HUES6 (cell line): ENCODE measurements around the gene TRIO.

Experiments used
- H3K27ac ChIP-seq: 2 replicates; pipeline ENCODE4 v1.7.0; 2013; ENCODE audit warnings: low read depth, mild to moderate bottlenecking, low read length, inconsistent platforms
- H3K27me3 ChIP-seq: 2 replicates; pipeline ENCODE4 v1.6.1; 2013; ENCODE audit warnings: low read length; ENCODE audit not compliant: control insufficient read depth, insufficient read depth
- H3K36me3 ChIP-seq: 2 replicates; pipeline ENCODE4 v1.6.1; 2013; ENCODE audit warnings: low read length; ENCODE audit not compliant: control insufficient read depth, insufficient read depth
- H3K4me1 ChIP-seq: 2 replicates; pipeline ENCODE4 v1.6.1; 2013; ENCODE audit warnings: low read length; ENCODE audit not compliant: control insufficient read depth, insufficient read depth
- H3K4me3 ChIP-seq: 2 replicates; pipeline ENCODE4 v1.5.1; 2013; ENCODE audit warnings: low read depth, low read length
- H3K9ac ChIP-seq: one replicate; pipeline ENCODE4 v1.6.1; 2013; ENCODE audit warnings: mild to moderate bottlenecking, low read length
- H3K9me3 ChIP-seq: 2 replicates; pipeline ENCODE4 v1.6.1; 2013; ENCODE audit warnings: low read depth, low read length; ENCODE audit not compliant: control insufficient read depth, insufficient read depth

Gene TRIO

GRCh38 chr5:14109771-14110170 is 33.4 kb upstream of the TRIO start:
- no peaks in the 10 kb centered on the region for H3K9me3 ChIP-seq
- peaks cover 21% of the 10 kb centered on the region for H3K4me1 ChIP-seq
- H3K4me3 ChIP-seq: no peak overlapping the region
- H3K36me3 ChIP-seq: no peaks in the 10 kb centered on the region
- H3K9ac ChIP-seq: no peak overlapping the region
- H3K27ac ChIP-seq: no peak overlapping the region
- no peaks in the 10 kb centered on the region; the same call in 1 of the 2 replicates for H3K27me3 ChIP-seq

- no peak overlapping the region for H3K9ac ChIP-seq
Measured at GRCh38 chr5:14110196-14110595, 32.9 kb upstream of the TRIO start.

GRCh38 chr5:14110680-14111079 is 32.5 kb upstream of the TRIO start:
- H3K9ac ChIP-seq: no peak overlapping the region
- no peaks in the 10 kb centered on the region for H3K36me3 ChIP-seq
- peaks cover 30% of the 10 kb centered on the region for H3K4me1 ChIP-seq
- H3K27ac ChIP-seq: no peak overlapping the region
- no peaks in the 10 kb centered on the region; the same call in 1 of the 2 replicates for H3K27me3 ChIP-seq
- no peak overlapping the region for H3K4me3 ChIP-seq
- no peaks in the 10 kb centered on the region for H3K9me3 ChIP-seq

More at GRCh38 chr5:14110196-14110595, 32.9 kb upstream of the TRIO start:
- H3K4me3 ChIP-seq: no peak overlapping the region
- no peaks in the 10 kb centered on the region; the same call in 1 of the 2 replicates for H3K27me3 ChIP-seq
- H3K9me3 ChIP-seq: no peaks in the 10 kb centered on the region
- peaks cover 25% of the 10 kb centered on the region for H3K4me1 ChIP-seq
- H3K36me3 ChIP-seq: no peaks in the 10 kb centered on the region
- no peak overlapping the region for H3K27ac ChIP-seq

GRCh38 chr5:14112998-14113652 is 30.0 kb upstream of the TRIO start:
- Histone ChIP-seq H3K27ac (no peak overlapping the region), H3K36me3 (no peaks in the 10 kb centered on the region), H3K27me3 (no peaks in the 10 kb centered on the region; the same call in 1 of the 2 replicates), H3K4me3 (no peak overlapping the region), H3K9ac (no peak overlapping the region), H3K4me1 (peaks cover 31% of the 10 kb centered on the region), H3K9me3 (no peaks in the 10 kb centered on the region)

GRCh38 chr5:14114615-14115251 is 28.4 kb upstream of the TRIO start:
- H3K27me3 ChIP-seq: no peaks in the 10 kb centered on the region
- H3K4me1 ChIP-seq: peaks cover 36% of the 10 kb centered on the region
- H3K27ac ChIP-seq: peak overlapping the region; percentile 44; the same call in 1 of the 2 replicates
- no peaks in the 10 kb centered on the region for H3K36me3 ChIP-seq
- H3K9ac ChIP-seq: peak overlapping the region; percentile 54
- no peaks in the 10 kb centered on the region for H3K9me3 ChIP-seq
- no peak overlapping the region for H3K4me3 ChIP-seq

- Histone ChIP-seq H3K9ac (peak overlapping the region; percentile 54), H3K27ac (peak overlapping the region; percentile 48; the same call in 1 of the 2 replicates), H3K9me3 (no peaks in the 10 kb centered on the region), H3K4me3 (no peak overlapping the region), H3K27me3 (no peaks in the 10 kb centered on the region), H3K36me3 (no peaks in the 10 kb centered on the region), H3K4me1 (peaks cover 34% of the 10 kb centered on the region)
Measured at GRCh38 chr5:14115323-14115895, 27.7 kb upstream of the TRIO start.

- Histone ChIP-seq H3K4me3 (no peak overlapping the region), H3K27ac (no peak overlapping the region), H3K27me3 (no peaks in the 10 kb centered on the region), H3K4me1 (peaks cover 34% of the 10 kb centered on the region), H3K9ac (peak overlapping the region; percentile 2), H3K9me3 (no peaks in the 10 kb centered on the region), H3K36me3 (no peaks in the 10 kb centered on the region)
Measured at GRCh38 chr5:14118551-14119320, 24.4 kb upstream of the TRIO start.

- Histone ChIP-seq H3K9me3 (no peaks in the 10 kb centered on the region), H3K27me3 (no peaks in the 10 kb centered on the region), H3K36me3 (no peaks in the 10 kb centered on the region), H3K9ac (no peak overlapping the region), H3K4me1 (peaks cover 22% of the 10 kb centered on the region), H3K27ac (no peak overlapping the region), H3K4me3 (no peak overlapping the region)
Measured at GRCh38 chr5:14120176-14120575, 23.0 kb upstream of the TRIO start.

GRCh38 chr5:14121552-14121951 is 21.6 kb upstream of the TRIO start:
- Histone ChIP-seq H3K27me3 (no peaks in the 10 kb centered on the region), H3K9ac (no peak overlapping the region), H3K4me3 (no peak overlapping the region), H3K27ac (no peak overlapping the region), H3K9me3 (no peaks in the 10 kb centered on the region), H3K36me3 (no peaks in the 10 kb centered on the region), H3K4me1 (peaks cover 14% of the 10 kb centered on the region)

- Histone ChIP-seq H3K9ac (no peak overlapping the region), H3K9me3 (no peaks in the 10 kb centered on the region), H3K4me3 (no peak overlapping the region), H3K36me3 (no peaks in the 10 kb centered on the region), H3K4me1 (peaks cover 14% of the 10 kb centered on the region), H3K27me3 (no peaks in the 10 kb centered on the region), H3K27ac (no peak overlapping the region)
Measured at GRCh38 chr5:14122089-14122488, 21.1 kb upstream of the TRIO start.
